ENCODE measurements around the gene SMAD3. TPM values are rescaled to one million over a fixed set of nuclear protein-coding genes. Genes with fewer than 3 reads are reported as not detected.

SMAD3 gene
- total and polyA plus RNA-seq, 2 of the 8 experiments (the other 6 are each of a cell fraction or from before 2014, with no cell fraction given) = 10.1 to 12.4 TPM

GRCh38 chr15:67108122-67108961 is 42.9 kb downstream of the SMAD3 start:
- Histone ChIP-seq H3K27me3 (replicated peaks in 1 of 4; ENCODE audit: control insufficient read depth in 3 of 4, extremely low read depth in 1 of 4, insufficient read depth in 3 of 4, low read length in 3 of 4) (no peaks in the 10 kb centered on the region), H3K23ac (ENCODE audit: insufficient read length) (no peak overlapping the region), H3K4me1 (replicated peaks in 1 of 4; ENCODE audit: control insufficient read depth in 3 of 4, insufficient read depth in 4 of 4, low read length in 3 of 4) (peaks cover 0 to 12% (median 2%) of the 10 kb centered on the region in 4 experiments; a peak in 4 of 7 replicates), H4K91ac (replicated peaks; ENCODE audit: insufficient read length, low read length) (no peak overlapping the region), H2BK20ac (ENCODE audit: low read length) (no peak overlapping the region), H4K5ac (ENCODE audit: insufficient read length, low read depth, low read length) (no peak overlapping the region), H3K4ac (replicated peaks; ENCODE audit: insufficient read length, low read depth, low read length) (no peak overlapping the region), H2BK5ac (ENCODE audit: low read depth, low read length) (0 out of 2 replicates have a peak overlapping the region, but pooled peaks have one; percentile 16), H3K9ac (replicated peaks in 1 of 4; ENCODE audit: extremely low read depth in 1 of 4, low read depth in 3 of 4, low read length in 3 of 4) (no peak overlapping the region), H3K14ac (ENCODE audit: insufficient read length) (no peak overlapping the region), H4K8ac (ENCODE audit: extremely low read depth, insufficient read depth, low read length) (no peak overlapping the region), H3K27ac (ENCODE audit: low read depth, low read length) (no peak overlapping the region), H2BK12ac (ENCODE audit: low read depth, low read length) (no peak overlapping the region), H3K9me3 (ENCODE audit: insufficient read depth in 2 of 2, low read depth in 1 of 2, low read length in 1 of 2) (peaks cover 0 to 9% of the 10 kb centered on the region in 2 experiments; a peak in 3 of 4 replicates), H3K79me1 (ENCODE audit: low read depth, low read length) (peaks cover 7% of the 10 kb centered on the region; the same call in 1 of the 2 replicates), H3K23me2 (ENCODE audit: low read depth, low read length) (no peaks in the 10 kb centered on the region), H3K36me3 (ENCODE audit: control insufficient read depth in 2 of 4, insufficient read depth in 4 of 4, low read length in 3 of 4) (no peaks in the 10 kb centered on the region), H2AFZ (ENCODE audit: low read length) (no peak overlapping the region), H3K79me2 (ENCODE audit: control insufficient read depth in 1 of 2, insufficient read depth in 2 of 2, low read length in 2 of 2) (0 out of 4 replicates have a peak, but pooled peaks cover 0 to 7% of the 10 kb centered on the region in 2 experiments), H2AK5ac (ENCODE audit: low read depth, low read length) (no peak overlapping the region; the same call in 1 of the 2 replicates), H4K20me1 (replicated peaks in 1 of 2; ENCODE audit: control insufficient read depth in 1 of 2, insufficient read depth in 2 of 2, low read length in 2 of 2) (peaks cover 0 to 2% of the 10 kb centered on the region in 2 experiments), H3K56ac (replicated peaks; ENCODE audit: insufficient read length, low read depth, low read length) (no peak overlapping the region), H3K4me3 (ENCODE audit: extremely low read depth in 1 of 4, insufficient read depth in 2 of 4, low read depth in 3 of 4, low read length in 4 of 4) (no peak overlapping the region), H3K18ac (ENCODE audit: extremely low read depth, low read length) (no peak overlapping the region), H2BK120ac (replicated peaks; ENCODE audit: low read depth, low read length) (no peak overlapping the region), H2BK15ac (ENCODE audit: low read length) (no peak overlapping the region), H3K4me2 (ENCODE audit: insufficient read depth in 1 of 2, low read depth in 2 of 2, low read length in 2 of 2) (no peak overlapping the region)
- DNase-seq (ENCODE audit: low read depth in 1 of 2, low spot score in 2 of 2) (no peak), FAIRE-seq (no peak)
- 78% methylated on average over 8 of the region's 9 CpGs; no CpG with 5 or more reads in 1 of the 2 experiments for WGBS, 2 experiments (ENCODE audit: extremely low coverage in 1 of 2, insufficient coverage in 1 of 2, insufficient read length in 1 of 2, insufficient replicate concordance in 2 of 2, low coverage in 1 of 2, low lambda C conversion rate in 2 of 2, missing lambda C conversion rate in 1 of 2)
- ChIA-PET POLR2A (ENCODE audit: partially characterized antibody) (no interaction called here), CTCF (ENCODE audit: partially characterized antibody) (no interaction called here)
- no peak for TF ChIP-seq CHD2 (IDR thresholded peaks at IDR 0.05; ENCODE audit: low read length)

Measured in H1 (cell line).